ENCODE measurements around the gene C2CD4D.
"Not testable (repeated sequence)": the region's sequence is repeated elsewhere in the genome, so short reads cannot be mapped to it uniquely, and the experiment has no call there.

C2CD4D gene

GRCh38 chr1:151839457-151840403, at the start of gene C2CD4D:
C2CD4D (minus strand) TSS chr1:151839820; CDS start chr1:151838989, 831 bp downstream.
- peaks cover 29% of the 10 kb centered on the region for H3K27me3 Mint-ChIP-seq
- peaks cover 5% of the 10 kb centered on the region for H3K36me3 Mint-ChIP-seq
- ATAC-seq, result peak; percentile 63
- no peaks in the 10 kb centered on the region for H3K9me3 Mint-ChIP-seq
- peak within 1 kb of the TSS; percentile 53 for H3K27ac Mint-ChIP-seq
- peaks cover 40% of the 10 kb centered on the region for H3K4me1 Mint-ChIP-seq
- peak within 1 kb of the TSS; percentile 73 for H3K4me3 Mint-ChIP-seq

GRCh38 chr1:151888972-151889570, 49.5 kb upstream of the C2CD4D start:
- Mint-ChIP-seq H3K4me3 (no peak overlapping the region), H3K27me3 (no peaks in the 10 kb centered on the region), H3K9me3 (no peaks in the 10 kb centered on the region), H3K27ac (no peak overlapping the region), H3K4me1 (no peaks in the 10 kb centered on the region), H3K36me3 (peaks cover 62% of the 10 kb centered on the region)
- ATAC-seq, result no peak

- Mint-ChIP-seq H3K36me3 (peaks cover 51% of the 10 kb centered on the region), H3K4me1 (peaks cover 7% of the 10 kb centered on the region), H3K27me3 (no peaks in the 10 kb centered on the region), H3K9me3 (peaks cover 3% of the 10 kb centered on the region), H3K4me3 (no peak overlapping the region), H3K27ac (no peak overlapping the region)
- ATAC-seq, result no peak
Measured at GRCh38 chr1:151887028-151887427, 47.4 kb upstream of the C2CD4D start.

GRCh38 chr1:151885479-151885878, 45.9 kb upstream of the C2CD4D start:
- Mint-ChIP-seq H3K9me3 (peaks cover 3% of the 10 kb centered on the region), H3K27me3 (no peaks in the 10 kb centered on the region), H3K27ac (no peak overlapping the region), H3K36me3 (peaks cover 53% of the 10 kb centered on the region), H3K4me3 (no peak overlapping the region), H3K4me1 (peaks cover 7% of the 10 kb centered on the region)
- ATAC-seq, result no peak

GRCh38 chr1:151884879-151885278, 45.3 kb upstream of the C2CD4D start:
- peaks cover 53% of the 10 kb centered on the region for H3K36me3 Mint-ChIP-seq
- H3K4me1 Mint-ChIP-seq, H3K27me3 Mint-ChIP-seq, ATAC-seq, H3K4me3 Mint-ChIP-seq, H3K9me3 Mint-ChIP-seq: not testable (repeated sequence)
- peak overlapping the region; percentile 46 for H3K27ac Mint-ChIP-seq

- peak; percentile 71 for ATAC-seq
- not testable (repeated sequence) for H3K9me3 Mint-ChIP-seq, H3K4me3 Mint-ChIP-seq, H3K27me3 Mint-ChIP-seq, H3K4me1 Mint-ChIP-seq
- Mint-ChIP-seq H3K36me3 (peaks cover 52% of the 10 kb centered on the region), H3K27ac (peak overlapping the region; percentile 46)
Measured at GRCh38 chr1:151884445-151884844, 44.8 kb upstream of the C2CD4D start.

GRCh38 chr1:151883898-151884297, 44.3 kb upstream of the C2CD4D start:
- peak overlapping the region; percentile 46 for H3K27ac Mint-ChIP-seq
- H3K4me3 Mint-ChIP-seq, H3K4me1 Mint-ChIP-seq, H3K27me3 Mint-ChIP-seq, ATAC-seq, H3K9me3 Mint-ChIP-seq: not testable (repeated sequence)
- H3K36me3 Mint-ChIP-seq, result peaks cover 48% of the 10 kb centered on the region

GRCh38 chr1:151882918-151883317, 43.3 kb upstream of the C2CD4D start:
- not testable (repeated sequence) for H3K9me3 Mint-ChIP-seq, H3K4me1 Mint-ChIP-seq, H3K4me3 Mint-ChIP-seq, H3K27ac Mint-ChIP-seq, H3K27me3 Mint-ChIP-seq, ATAC-seq
- H3K36me3 Mint-ChIP-seq, result peaks cover 48% of the 10 kb centered on the region

GRCh38 chr1:151882466-151882865, 42.8 kb upstream of the C2CD4D start:
- Mint-ChIP-seq H3K4me3 (no peak overlapping the region), H3K36me3 (peaks cover 46% of the 10 kb centered on the region), H3K4me1 (peaks cover 7% of the 10 kb centered on the region), H3K27ac (no peak overlapping the region), H3K27me3 (no peaks in the 10 kb centered on the region), H3K9me3 (peaks cover 3% of the 10 kb centered on the region)
- no peak for ATAC-seq

- Mint-ChIP-seq H3K4me1 (peaks cover 7% of the 10 kb centered on the region), H3K27ac (no peak overlapping the region), H3K36me3 (peaks cover 45% of the 10 kb centered on the region), H3K9me3 (peaks cover 3% of the 10 kb centered on the region), H3K27me3 (no peaks in the 10 kb centered on the region), H3K4me3 (no peak overlapping the region)
- no peak for ATAC-seq
Measured at GRCh38 chr1:151881479-151881878, 41.9 kb upstream of the C2CD4D start.

- Mint-ChIP-seq H3K27ac (no peak overlapping the region), H3K4me1 (no peaks in the 10 kb centered on the region), H3K27me3 (no peaks in the 10 kb centered on the region), H3K9me3 (no peaks in the 10 kb centered on the region), H3K4me3 (no peak overlapping the region), H3K36me3 (peaks cover 37% of the 10 kb centered on the region)
- no peak for ATAC-seq
Measured at GRCh38 chr1:151875419-151876097, 35.9 kb upstream of the C2CD4D start.

- Mint-ChIP-seq H3K36me3 (peaks cover 30% of the 10 kb centered on the region), H3K27ac (peak overlapping the region; percentile 5)
- not testable (repeated sequence) for H3K4me3 Mint-ChIP-seq, ATAC-seq, H3K27me3 Mint-ChIP-seq, H3K9me3 Mint-ChIP-seq, H3K4me1 Mint-ChIP-seq
Measured at GRCh38 chr1:151872776-151873175, 33.2 kb upstream of the C2CD4D start.

- Mint-ChIP-seq H3K4me3 (no peak overlapping the region), H3K27me3 (peaks cover 17% of the 10 kb centered on the region), H3K9me3 (no peaks in the 10 kb centered on the region), H3K27ac (no peak overlapping the region), H3K4me1 (no peaks in the 10 kb centered on the region), H3K36me3 (peaks cover 21% of the 10 kb centered on the region)
- no peak for ATAC-seq
Measured at GRCh38 chr1:151871284-151872030, 31.8 kb upstream of the C2CD4D start.

GRCh38 chr1:151868486-151868885, 28.9 kb upstream of the C2CD4D start:
- ATAC-seq, result no peak
- H3K4me1 Mint-ChIP-seq, result no peaks in the 10 kb centered on the region
- H3K4me3 Mint-ChIP-seq, result no peak overlapping the region
- peaks cover 27% of the 10 kb centered on the region for H3K27me3 Mint-ChIP-seq
- no peaks in the 10 kb centered on the region for H3K9me3 Mint-ChIP-seq
- no peak overlapping the region for H3K27ac Mint-ChIP-seq
- H3K36me3 Mint-ChIP-seq, result peaks cover 6% of the 10 kb centered on the region

Measured in stimulated activated memory B cell treated with anti-CD40 and anti-IgM and Interleukin-4, amounts not matched to agents 10 μg/mL and 1 μg/mL and 100 μg/mL, for 72 hours (primary cell).